Fibroblast of skin of left quadriceps (primary cell): ENCODE data around the gene R3HDM4.
"Not testable (repeated sequence)": the region's sequence is repeated elsewhere in the genome, so short reads cannot be mapped to it uniquely, and the experiment has no call there.

Experiments used
- DNase-seq, 2 experiments: peaks; one replicate each; pipeline ENCODE4 v3.0.0-alpha.2; 2013; ENCODE audit warnings: low read depth in 2 of 2

R3HDM4 gene

GRCh38 chr19:861756-862580 lies 51.1 kb downstream of the R3HDM4 start:
- DNase-seq, result no peak

- DNase-seq, result no peak
These were observed 51.8 kb downstream of the R3HDM4 start for GRCh38 chr19:861141-861755.

- DNase-seq, result no peak
These were observed 53.9 kb downstream of the R3HDM4 start, which contains the start of gene CFD for GRCh38 chr19:858868-859843. TSS of gene CFD (plus strand) at chr19:859664. CDS start at chr19:859690, 26 bp downstream.

GRCh38 chr19:858284-858683 lies 54.7 kb downstream of the R3HDM4 start:
- no peak for DNase-seq

GRCh38 chr19:855566-856120 lies 57.4 kb downstream of the R3HDM4 start:
- no peak for DNase-seq

GRCh38 chr19:855142-855541 lies 57.9 kb downstream of the R3HDM4 start:
- no peak for DNase-seq

- no peak for DNase-seq
These were observed 58.5 kb downstream of the R3HDM4 start for GRCh38 chr19:854549-854948.

GRCh38 chr19:853614-854220 lies 59.3 kb downstream of the R3HDM4 start:
- not testable (repeated sequence) for DNase-seq

GRCh38 chr19:853014-853585 lies 59.9 kb downstream of the R3HDM4 start:
- no peak for DNase-seq

- DNase-seq, result no peak
These were observed 60.6 kb downstream of the R3HDM4 start, which contains the start of gene ELANE for GRCh38 chr19:852136-853013. TSS of gene ELANE (plus strand) at chr19:852303. CDS start at chr19:852329, 26 bp downstream.

- DNase-seq, result no peak
These were observed 62.1 kb downstream of the R3HDM4 start for GRCh38 chr19:850979-851335.

GRCh38 chr19:850221-850978 lies 62.6 kb downstream of the R3HDM4 start:
- DNase-seq, result peak; percentile 68 to 71

GRCh38 chr19:849195-849594 lies 63.8 kb downstream of the R3HDM4 start:
- DNase-seq, result not testable (repeated sequence)

- no peak for DNase-seq
These were observed 64.6 kb downstream of the R3HDM4 start for GRCh38 chr19:848386-848921.
